ENCODE data around the gene SLC5A2.

Gene SLC5A2

GRCh38 chr16:31460582-31461002, 22.3 kb upstream of the SLC5A2 start:
- peak; percentile 28 for DNase-seq

GRCh38 chr16:31461201-31461920, 21.6 kb upstream of the SLC5A2 start:
- DNase-seq = no peak

GRCh38 chr16:31461921-31462804, 20.8 kb upstream of the SLC5A2 start:
- no peak for DNase-seq

- no peak for DNase-seq
Observed at GRCh38 chr16:31464348-31464769, 18.6 kb upstream of the SLC5A2 start.

- no peak for DNase-seq
Observed at GRCh38 chr16:31464781-31465260, 18.1 kb upstream of the SLC5A2 start.

- no peak for DNase-seq
Observed at GRCh38 chr16:31465788-31466370, 17.0 kb upstream of the SLC5A2 start.

GRCh38 chr16:31466381-31466841, 16.5 kb upstream of the SLC5A2 start:
- no peak for DNase-seq

- DNase-seq = peak; percentile 33
Observed at GRCh38 chr16:31467151-31467773, 15.7 kb upstream of the SLC5A2 start.

- DNase-seq = no peak
Observed at GRCh38 chr16:31467858-31468257, 15.1 kb upstream of the SLC5A2 start.

- DNase-seq = no peak
Observed at GRCh38 chr16:31470615-31471014, 12.3 kb upstream of the SLC5A2 start.

GRCh38 chr16:31471241-31471874, 11.6 kb upstream of the SLC5A2 start:
- no peak for DNase-seq

- DNase-seq = peak; percentile 22
Observed at GRCh38 chr16:31471875-31472708, 10.8 kb upstream of the SLC5A2 start, which contains the start of gene TGFB1I1. TGFB1I1 (plus strand) TSS chr16:31472152; CDS start chr16:31472189, 37 bp downstream.

GRCh38 chr16:31472709-31473203, 10.2 kb upstream of the SLC5A2 start:
- peak; percentile 38 for DNase-seq

- no peak for DNase-seq
Observed at GRCh38 chr16:31473264-31473984, 9.5 kb upstream of the SLC5A2 start.

- no peak for DNase-seq
Observed at GRCh38 chr16:31474173-31474714, 8.7 kb upstream of the SLC5A2 start.

- no peak for DNase-seq
Observed at GRCh38 chr16:31474773-31475738, 7.9 kb upstream of the SLC5A2 start.

- peak; percentile 29 for DNase-seq
Observed at GRCh38 chr16:31475946-31476302, 7.0 kb upstream of the SLC5A2 start.

GRCh38 chr16:31476303-31477219, 6.4 kb upstream of the SLC5A2 start:
- DNase-seq = peak; percentile 99
